ENCODE results near the gene RFTN2. TPM values are rescaled to one million over a fixed set of nuclear protein-coding genes. Genes with fewer than 3 reads are reported as not detected.

Gene RFTN2
- total RNA-seq, 1 donor from 2014 or later, result 8.2 TPM

DNA sequence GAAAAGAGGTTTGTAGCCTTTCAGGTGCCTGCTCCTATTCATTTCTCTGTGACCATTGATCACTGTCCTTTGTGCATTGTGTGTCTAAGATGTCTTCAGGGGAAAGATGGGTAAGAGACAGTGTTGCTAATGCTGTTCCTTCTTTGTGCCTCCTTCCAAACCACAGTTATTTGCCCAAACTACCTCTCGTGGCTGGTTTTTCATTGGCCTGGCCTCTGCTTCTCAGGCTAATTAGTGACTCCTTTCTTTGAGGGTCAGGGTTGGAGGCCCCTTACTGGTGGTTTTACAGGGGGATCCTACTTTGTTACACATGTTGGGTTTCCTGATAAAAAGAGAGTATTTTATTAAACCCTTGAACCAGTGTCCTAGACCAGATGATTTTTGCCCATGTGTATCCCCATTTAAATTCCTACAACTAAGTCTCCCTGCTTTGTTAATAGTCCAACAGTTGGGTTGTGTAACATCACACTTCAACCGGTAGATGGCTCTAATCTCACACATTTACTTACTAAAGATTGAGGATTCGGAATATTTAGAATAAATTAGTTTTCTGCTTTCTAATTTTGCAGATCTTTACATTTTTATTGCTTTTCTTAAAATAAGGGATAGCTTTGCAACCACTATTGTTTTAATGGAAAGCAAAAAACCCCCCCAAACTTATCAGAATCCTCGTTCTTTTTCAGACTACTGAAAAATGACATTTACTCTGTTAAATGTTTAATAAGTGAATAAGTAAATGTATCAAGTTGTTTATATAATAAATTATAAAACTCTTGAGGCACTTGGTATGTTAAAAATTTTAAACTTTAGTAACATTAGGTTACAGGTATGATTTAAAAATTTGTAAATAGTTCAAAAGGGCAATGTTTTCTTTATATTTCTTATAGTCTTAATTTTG lies 32.2 kb upstream of the RFTN2 start:
- Histone ChIP-seq H3K79me2 (ENCODE audit: low read depth) (peaks cover 51% of the 10 kb centered on the region), H3K27me3 (no peaks in the 10 kb centered on the region), H3K9me3 (ENCODE audit: low read depth) (no peaks in the 10 kb centered on the region), H4K20me1 (ENCODE audit: low read depth) (peaks cover 22% of the 10 kb centered on the region), H2AFZ (replicated peaks) (no peak overlapping the region), H3K9ac (no peak overlapping the region), H3K36me3 (no peaks in the 10 kb centered on the region), H3K4me1 (peaks cover 27% of the 10 kb centered on the region), H3K4me2 (peak overlapping the region; percentile 95), H3F3A (ENCODE audit: low read depth) (peaks cover 14% of the 10 kb centered on the region), H3K27ac (no peak overlapping the region), H3K4me3 (peak overlapping the region; percentile 67)
- Mint-ChIP-seq H3K4me1 (peaks cover 29% of the 10 kb centered on the region), H3K27ac (no peak overlapping the region), H3K9me3 (no peaks in the 10 kb centered on the region), H3K36me3 (peaks cover 8% of the 10 kb centered on the region), H3K4me3 (peak overlapping the region; percentile 92), H3K27me3 (ENCODE audit: insufficient read depth, low read depth) (no peaks in the 10 kb centered on the region)
- DNase-seq (ENCODE audit: low spot score), result peak; percentile 63
- TF ChIP-seq CTCF (IDR thresholded peaks at IDR 0.05) (peak; percentile 83), EZH2 (IDR thresholded peaks at IDR 0.05) (no peak)

DNA sequence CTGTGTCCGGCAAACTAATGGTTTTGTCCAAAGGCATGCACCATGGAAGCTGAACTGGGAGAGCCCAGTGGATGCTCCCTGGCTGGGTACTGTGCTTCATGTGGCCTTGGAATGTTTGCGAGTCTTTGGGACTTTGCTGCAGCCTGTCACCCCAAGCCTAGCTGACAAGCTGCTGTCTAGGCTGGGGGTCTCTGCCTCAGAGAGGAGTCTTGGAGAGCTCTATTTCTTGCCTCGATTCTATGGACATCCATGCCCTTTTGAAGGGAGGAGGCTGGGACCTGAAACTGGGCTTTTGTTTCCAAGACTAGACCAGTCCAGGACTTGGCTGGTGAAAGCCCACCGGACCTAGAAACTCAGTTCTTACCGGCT lies 31.4 kb upstream of the RFTN2 start:
- Histone ChIP-seq H3K4me2 (peak overlapping the region; percentile 95), H3K27ac (no peak overlapping the region), H2AFZ (replicated peaks) (no peak overlapping the region), H3K36me3 (no peaks in the 10 kb centered on the region), H3K9ac (no peak overlapping the region), H3K4me1 (peaks cover 27% of the 10 kb centered on the region), H3F3A (ENCODE audit: low read depth) (peaks cover 18% of the 10 kb centered on the region), H3K9me3 (ENCODE audit: low read depth) (no peaks in the 10 kb centered on the region), H3K79me2 (ENCODE audit: low read depth) (peaks cover 51% of the 10 kb centered on the region), H3K27me3 (no peaks in the 10 kb centered on the region), H3K4me3 (peak overlapping the region; percentile 67), H4K20me1 (ENCODE audit: low read depth) (peaks cover 22% of the 10 kb centered on the region)
- Mint-ChIP-seq H3K36me3 (peaks cover 8% of the 10 kb centered on the region), H3K27ac (no peak overlapping the region), H3K27me3 (ENCODE audit: insufficient read depth, low read depth) (no peaks in the 10 kb centered on the region), H3K4me3 (peak overlapping the region; percentile 92), H3K4me1 (peaks cover 29% of the 10 kb centered on the region), H3K9me3 (no peaks in the 10 kb centered on the region)
- DNase-seq (ENCODE audit: low spot score), result peak; percentile 31
- TF ChIP-seq EZH2phosphoT487 (IDR thresholded peaks at IDR 0.05) (no peak), EZH2 (IDR thresholded peaks at IDR 0.05) (no peak), CTCF (IDR thresholded peaks at IDR 0.05) (no peak)

DNA sequence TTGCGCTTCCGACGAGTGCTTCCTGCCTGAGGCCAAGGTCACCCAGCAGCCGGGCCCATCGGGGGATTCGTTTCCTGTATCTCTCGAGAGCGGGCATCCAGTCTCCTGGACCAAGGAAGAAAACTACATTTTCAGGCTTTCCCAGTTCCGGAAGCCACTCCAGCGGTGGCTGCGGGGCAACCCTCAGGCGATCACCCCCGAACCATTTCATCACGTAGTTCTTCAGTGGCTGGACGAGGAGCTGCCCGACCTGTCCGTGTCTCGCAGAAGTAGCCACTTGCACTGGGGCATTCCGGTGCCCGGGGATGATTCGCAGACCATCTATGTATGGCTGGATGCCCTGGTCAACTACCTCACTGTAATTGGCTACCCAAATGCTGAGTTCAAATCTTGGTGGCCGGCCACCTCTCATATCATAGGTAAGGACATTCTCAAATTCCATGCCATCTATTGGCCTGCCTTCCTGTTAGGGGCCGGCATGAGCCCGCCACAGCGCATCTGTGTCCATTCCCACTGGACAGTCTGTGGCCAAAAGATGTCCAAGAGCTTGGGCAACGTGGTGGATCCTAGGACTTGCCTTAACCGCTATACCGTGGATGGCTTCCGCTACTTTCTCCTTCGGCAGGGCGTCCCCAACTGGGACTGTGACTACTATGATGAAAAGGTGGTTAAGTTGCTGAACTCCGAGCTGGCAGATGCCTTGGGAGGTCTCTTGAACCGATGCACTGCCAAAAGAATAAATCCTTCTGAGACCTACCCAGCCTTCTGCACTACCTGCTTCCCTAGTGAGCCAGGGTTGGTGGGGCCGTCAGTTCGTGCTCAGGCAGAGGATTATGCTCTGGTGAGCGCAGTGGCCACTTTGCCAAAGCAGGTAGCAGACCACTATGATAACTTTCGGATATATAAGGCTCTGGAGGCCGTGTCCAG lies 30.8 kb upstream of the RFTN2 start:
- H4K20me1 ChIP-seq (ENCODE audit: low read depth), result peaks cover 22% of the 10 kb centered on the region
- Mint-ChIP-seq H3K27ac (no peak overlapping the region), H3K36me3 (peaks cover 8% of the 10 kb centered on the region), H3K4me3 (peak overlapping the region; percentile 92), H3K4me1 (peaks cover 29% of the 10 kb centered on the region), H3K27me3 (ENCODE audit: insufficient read depth, low read depth) (no peaks in the 10 kb centered on the region), H3K9me3 (no peaks in the 10 kb centered on the region)
- TF ChIP-seq EZH2 (IDR thresholded peaks at IDR 0.05), result no peak
- no peak for TF ChIP-seq EZH2phosphoT487 (IDR thresholded peaks at IDR 0.05)
- TF ChIP-seq CTCF (IDR thresholded peaks at IDR 0.05), result no peak
- peaks cover 27% of the 10 kb centered on the region for H3K4me1 ChIP-seq
- H3K27ac ChIP-seq, result no peak overlapping the region
- no peaks in the 10 kb centered on the region for H3K27me3 ChIP-seq
- no peaks in the 10 kb centered on the region for H3K36me3 ChIP-seq
- peaks cover 14% of the 10 kb centered on the region for H3F3A ChIP-seq (ENCODE audit: low read depth)
- H3K4me3 ChIP-seq, result peak overlapping the region; percentile 67
- H3K79me2 ChIP-seq (ENCODE audit: low read depth), result peaks cover 51% of the 10 kb centered on the region
- no peaks in the 10 kb centered on the region for H3K9me3 ChIP-seq (ENCODE audit: low read depth)
- peak overlapping the region; percentile 95 for H3K4me2 ChIP-seq
- H3K9ac ChIP-seq, result peak overlapping the region; percentile 21
- DNase-seq (ENCODE audit: low spot score), result peak; percentile 18
- H2AFZ ChIP-seq (replicated peaks), result no peak overlapping the region
